ENCODE results near the gene KANSL1. TPM values are rescaled to one million over a fixed set of nuclear protein-coding genes. Genes with fewer than 3 reads are reported as not detected.

The KANSL1 gene
- polyA plus RNA-seq, 3 donors = 3.1 to 31.9 (median 4.6) TPM

GRCh38 chr17:46037722-46038255, 155.4 kb downstream of the KANSL1 start:
- Histone ChIP-seq H3K27me3 (ENCODE audit: control insufficient read depth in 2 of 2, insufficient read depth in 2 of 2, low read length in 2 of 2) (no peaks in the 10 kb centered on the region), H2AFZ (ENCODE audit: insufficient read depth, low read depth, low read length, poor library complexity, severe bottlenecking) (no peak overlapping the region), H3K9ac (ENCODE audit: insufficient read depth, low read length, poor library complexity, severe bottlenecking) (no peak overlapping the region), H3K36me3 (replicated peaks in 1 of 2; ENCODE audit: control insufficient read depth in 1 of 2, insufficient read depth in 2 of 2, low read length in 2 of 2) (peaks cover 91 to 100% of the 10 kb centered on the region in 2 donors), H3K9me3 (replicated peaks in 1 of 2; ENCODE audit: control insufficient read depth in 1 of 2, insufficient read depth in 1 of 2, low read length in 2 of 2) (no peaks in the 10 kb centered on the region), H3K79me2 (ENCODE audit: insufficient read depth, low read length) (no peaks in the 10 kb centered on the region), H3K4me1 (ENCODE audit: control insufficient read depth in 1 of 2, insufficient read depth in 2 of 2, low read length in 2 of 2) (no peaks in the 10 kb centered on the region), H3K4me3 (replicated peaks in 1 of 3; ENCODE audit: low read depth in 2 of 3, low read length in 3 of 3) (no peak overlapping the region), H3K27ac (ENCODE audit: low read depth in 1 of 2, low read length in 2 of 2) (no peak overlapping the region), H4K20me1 (ENCODE audit: insufficient read depth, low read length) (peaks cover 15% of the 10 kb centered on the region), H3K4me2 (replicated peaks; ENCODE audit: extremely low read depth, low read length, poor library complexity, severe bottlenecking) (no peak overlapping the region)
- peak overlapping the region in 1 of 7 donors; percentile 11 for H3K27ac Mint-ChIP-seq
- H3K9me3 Mint-ChIP-seq = peaks cover 0 to 2% (median 0%) of the 10 kb centered on the region in 7 donors
- no peak for TF ChIP-seq CTCF (IDR thresholded peaks at IDR 0.05)
- no peaks in the 10 kb centered on the region for H3K27me3 Mint-ChIP-seq (ENCODE audit: low read depth in 3 of 3)
- DNase-seq = no peak
- peaks cover 90 to 95% of the 10 kb centered on the region in 2 donors for H3K36me3 Mint-ChIP-seq
- no peak overlapping the region for H3K4me3 Mint-ChIP-seq
- H3K4me1 Mint-ChIP-seq = no peaks in the 10 kb centered on the region
- 100% methylated on average over 3 of the region's 4 CpGs for WGBS (ENCODE audit: insufficient coverage)
- intact Hi-C loops (cut with micrococcal nuclease) = no loop called here

GRCh38 chr17:46036491-46036890, 156.7 kb downstream of the KANSL1 start:
- H2AFZ ChIP-seq (ENCODE audit: insufficient read depth, low read depth, low read length, poor library complexity, severe bottlenecking) = no peak overlapping the region
- H3K27ac Mint-ChIP-seq = peak overlapping the region in 1 of 7 donors; percentile 22
- no peaks in the 10 kb centered on the region for H3K4me1 ChIP-seq (ENCODE audit: control insufficient read depth in 1 of 2, insufficient read depth in 2 of 2, low read length in 2 of 2)
- no peak for DNase-seq
- H4K20me1 ChIP-seq (ENCODE audit: insufficient read depth, low read length) = peaks cover 23% of the 10 kb centered on the region
- TF ChIP-seq CTCF (IDR thresholded peaks at IDR 0.05) = no peak
- H3K36me3 Mint-ChIP-seq = peaks cover 92 to 95% of the 10 kb centered on the region in 2 donors
- H3K27me3 Mint-ChIP-seq (ENCODE audit: low read depth in 3 of 3) = no peaks in the 10 kb centered on the region
- intact Hi-C loops (cut with micrococcal nuclease) = no loop called here
- H3K9ac ChIP-seq (ENCODE audit: insufficient read depth, low read length, poor library complexity, severe bottlenecking) = no peak overlapping the region
- H3K4me3 ChIP-seq (replicated peaks in 1 of 3; ENCODE audit: low read depth in 2 of 3, low read length in 3 of 3) = no peak overlapping the region
- H3K4me1 Mint-ChIP-seq = no peaks in the 10 kb centered on the region
- WGBS (ENCODE audit: insufficient coverage) = 100% methylated on average over 3 of the region's 6 CpGs
- no peaks in the 10 kb centered on the region for H3K79me2 ChIP-seq (ENCODE audit: insufficient read depth, low read length)
- H3K4me2 ChIP-seq (replicated peaks; ENCODE audit: extremely low read depth, low read length, poor library complexity, severe bottlenecking) = no peak overlapping the region
- peaks cover 96 to 100% of the 10 kb centered on the region in 2 donors for H3K36me3 ChIP-seq (replicated peaks in 1 of 2; ENCODE audit: control insufficient read depth in 1 of 2, insufficient read depth in 2 of 2, low read length in 2 of 2)
- H3K27ac ChIP-seq (ENCODE audit: low read depth in 1 of 2, low read length in 2 of 2) = no peak overlapping the region
- H3K9me3 Mint-ChIP-seq = peaks cover 0 to 2% (median 0%) of the 10 kb centered on the region in 7 donors
- no peaks in the 10 kb centered on the region for H3K27me3 ChIP-seq (ENCODE audit: control insufficient read depth in 2 of 2, insufficient read depth in 2 of 2, low read length in 2 of 2)
- H3K9me3 ChIP-seq (replicated peaks in 1 of 2; ENCODE audit: control insufficient read depth in 1 of 2, insufficient read depth in 1 of 2, low read length in 2 of 2) = no peaks in the 10 kb centered on the region
- no peak overlapping the region for H3K4me3 Mint-ChIP-seq

Data from CD14-positive monocyte (primary cell).